B cell (primary cell): ENCODE measurements around the gene TBC1D21.

ENCODE experiments used
- EZH2 ChIP-seq: IDR thresholded peaks from 2 replicates; pipeline ENCODE4 v1.6.1; 2012; ENCODE audit warnings: borderline replicate concordance, low read depth, mild to moderate bottlenecking, moderate library complexity, low read length; ENCODE audit not compliant: insufficient read depth, poor library complexity, severe bottlenecking
- TF ChIP-seq, protein P1 (sequence below): fragments of 200-600 bp; IDR thresholded peaks from one replicate; pipeline ENCODE4 v1.8.0; 2022; ENCODE audit warnings: antibody characterized with exemption, mild to moderate bottlenecking

GRCh38 chr15:73937296-73937695 is 63.9 kb downstream of the TBC1D21 start:
- TF ChIP-seq EZH2: no peak
- TF ChIP-seq, protein P1, sequence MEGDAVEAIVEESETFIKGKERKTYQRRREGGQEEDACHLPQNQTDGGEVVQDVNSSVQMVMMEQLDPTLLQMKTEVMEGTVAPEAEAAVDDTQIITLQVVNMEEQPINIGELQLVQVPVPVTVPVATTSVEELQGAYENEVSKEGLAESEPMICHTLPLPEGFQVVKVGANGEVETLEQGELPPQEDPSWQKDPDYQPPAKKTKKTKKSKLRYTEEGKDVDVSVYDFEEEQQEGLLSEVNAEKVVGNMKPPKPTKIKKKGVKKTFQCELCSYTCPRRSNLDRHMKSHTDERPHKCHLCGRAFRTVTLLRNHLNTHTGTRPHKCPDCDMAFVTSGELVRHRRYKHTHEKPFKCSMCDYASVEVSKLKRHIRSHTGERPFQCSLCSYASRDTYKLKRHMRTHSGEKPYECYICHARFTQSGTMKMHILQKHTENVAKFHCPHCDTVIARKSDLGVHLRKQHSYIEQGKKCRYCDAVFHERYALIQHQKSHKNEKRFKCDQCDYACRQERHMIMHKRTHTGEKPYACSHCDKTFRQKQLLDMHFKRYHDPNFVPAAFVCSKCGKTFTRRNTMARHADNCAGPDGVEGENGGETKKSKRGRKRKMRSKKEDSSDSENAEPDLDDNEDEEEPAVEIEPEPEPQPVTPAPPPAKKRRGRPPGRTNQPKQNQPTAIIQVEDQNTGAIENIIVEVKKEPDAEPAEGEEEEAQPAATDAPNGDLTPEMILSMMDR: no peak
